Right lobe of liver (tissue), 4 donors: Measurements from ENCODE around the gene ITGAD.

ENCODE experiments used
- CTCF ChIP-seq, 4 donors: fragments of 200-600 bp in 3 of 4; fragments of 450-650 bp in 1 of 4; IDR thresholded peaks; one replicate each; pipeline versions ENCODE4 v1.5.1 to v1.8.0; 2016 to 2022; ENCODE audit warnings: antibody characterized with exemption in 4 of 4, mild to moderate bottlenecking in 2 of 4
- POLR2A ChIP-seq: fragments of 450-650 bp; IDR thresholded peaks from one replicate; pipeline ENCODE4 v1.6.1; 2017; ENCODE audit warnings: antibody characterized with exemption, mild to moderate bottlenecking
- donor health status: DM: no; HTN: no; CAD: no.
- donor health status: DM: no; HTN: no; CAD: no.
- donor health status: DM: no; HTN: yes; CAD: no.

GRCh38 chr16:31364421-31364820 lies 28.7 kb upstream of the ITGAD start:
- TF ChIP-seq CTCF (IDR thresholded peaks at IDR 0.05) (no peak), POLR2A (no peak)
